Coronary artery (tissue), 2 donors: ENCODE results near the gene KCNMA1.
A peak's percentile ranks its signal among the peaks of the same experiment; 100 is the strongest.

Experiments used
- DNase-seq: peaks from one replicate; pipeline ENCODE4 v3.0.0-alpha.2; 2017; ENCODE audit warnings: low spot score
- H3K27ac ChIP-seq, 2 donors: fragments of 200-600 bp; sonication (generic); one replicate each; pipeline ENCODE4 v1.5.1; 2016 to 2019
- H3K4me3 ChIP-seq: fragments of 200-600 bp; sonication (generic); 2 replicates; pipeline ENCODE4 v1.5.1; 2016; ENCODE audit warnings: mild to moderate bottlenecking, moderate library complexity
- TF ChIP-seq, protein P1 (sequence below): fragments of 200-600 bp; sonication (generic); IDR thresholded peaks from one replicate; pipeline ENCODE4 v1.5.1; 2019; ENCODE audit warnings: antibody characterized with exemption

The KCNMA1 gene

DNA sequence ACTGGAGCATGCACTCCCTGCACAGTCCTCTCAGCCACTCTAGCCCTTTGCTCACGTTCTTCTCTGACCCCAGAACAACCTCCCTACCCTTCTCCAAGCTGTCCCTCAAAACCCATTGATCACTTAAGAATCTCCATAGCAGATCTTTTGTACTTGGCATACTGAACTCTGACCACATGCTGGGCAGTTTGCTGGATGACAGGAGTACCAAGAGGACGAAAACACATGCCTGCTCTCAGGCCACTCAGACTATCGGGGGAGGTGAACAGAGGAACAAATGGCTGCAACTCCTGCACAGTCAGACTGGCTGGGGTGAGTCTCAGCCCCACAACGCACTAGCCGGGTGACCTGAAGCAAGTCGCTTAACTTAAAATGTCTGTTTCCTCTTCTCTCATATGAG is 52.7 kb downstream of the KCNMA1 start:
- TF ChIP-seq, protein P1, sequence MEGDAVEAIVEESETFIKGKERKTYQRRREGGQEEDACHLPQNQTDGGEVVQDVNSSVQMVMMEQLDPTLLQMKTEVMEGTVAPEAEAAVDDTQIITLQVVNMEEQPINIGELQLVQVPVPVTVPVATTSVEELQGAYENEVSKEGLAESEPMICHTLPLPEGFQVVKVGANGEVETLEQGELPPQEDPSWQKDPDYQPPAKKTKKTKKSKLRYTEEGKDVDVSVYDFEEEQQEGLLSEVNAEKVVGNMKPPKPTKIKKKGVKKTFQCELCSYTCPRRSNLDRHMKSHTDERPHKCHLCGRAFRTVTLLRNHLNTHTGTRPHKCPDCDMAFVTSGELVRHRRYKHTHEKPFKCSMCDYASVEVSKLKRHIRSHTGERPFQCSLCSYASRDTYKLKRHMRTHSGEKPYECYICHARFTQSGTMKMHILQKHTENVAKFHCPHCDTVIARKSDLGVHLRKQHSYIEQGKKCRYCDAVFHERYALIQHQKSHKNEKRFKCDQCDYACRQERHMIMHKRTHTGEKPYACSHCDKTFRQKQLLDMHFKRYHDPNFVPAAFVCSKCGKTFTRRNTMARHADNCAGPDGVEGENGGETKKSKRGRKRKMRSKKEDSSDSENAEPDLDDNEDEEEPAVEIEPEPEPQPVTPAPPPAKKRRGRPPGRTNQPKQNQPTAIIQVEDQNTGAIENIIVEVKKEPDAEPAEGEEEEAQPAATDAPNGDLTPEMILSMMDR, result no peak
- DNase-seq, result no peak
- H3K27ac ChIP-seq, result no peak overlapping the region
- no peak overlapping the region for H3K4me3 ChIP-seq

DNA sequence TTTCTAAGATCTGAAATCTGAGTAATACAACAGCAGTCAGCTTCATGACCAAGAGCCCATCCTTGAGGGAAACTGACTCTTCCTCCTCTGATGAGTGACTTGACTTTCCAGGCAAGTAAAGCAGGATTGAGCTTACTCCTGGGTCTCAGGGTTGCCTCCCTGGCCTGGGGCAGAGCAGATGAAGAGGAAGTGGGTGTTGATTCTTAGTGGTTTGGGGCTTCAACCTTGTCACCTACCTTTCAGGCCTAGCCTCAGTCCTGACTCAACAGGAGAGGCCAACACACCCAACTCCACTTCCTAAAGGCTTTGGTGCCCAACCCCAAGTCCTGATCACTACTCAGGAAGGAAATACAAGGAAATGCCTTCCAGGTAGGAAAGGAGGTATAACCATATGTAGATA is 54.1 kb downstream of the KCNMA1 start:
- TF ChIP-seq, protein P1, result no peak
- DNase-seq, result no peak
- no peak overlapping the region for H3K27ac ChIP-seq
- H3K4me3 ChIP-seq, result no peak overlapping the region

DNA sequence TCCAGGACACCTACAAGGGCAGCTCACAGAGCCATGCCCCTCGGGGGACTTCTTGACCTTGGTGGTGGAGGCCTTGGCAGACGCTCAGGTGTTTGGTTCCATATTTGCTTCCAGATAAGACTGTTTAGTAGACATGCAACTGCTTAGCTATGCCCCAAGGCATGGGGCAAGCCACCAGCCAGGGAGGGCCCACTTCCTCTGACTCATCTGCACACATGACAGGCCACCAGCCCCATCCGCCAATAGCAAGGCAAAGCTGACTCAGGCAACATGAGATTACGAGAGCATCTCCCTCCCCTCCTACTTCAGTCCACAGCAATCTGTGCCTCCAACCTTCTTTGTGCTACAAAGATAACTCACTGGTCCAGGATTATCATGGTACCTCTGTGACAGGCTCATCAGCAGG is 54.9 kb downstream of the KCNMA1 start:
- Histone ChIP-seq H3K4me3 (no peak overlapping the region), H3K27ac (peak overlapping the region in 1 of 2 donors; percentile 27)
- no peak for DNase-seq
- TF ChIP-seq, protein P1, result no peak

DNA sequence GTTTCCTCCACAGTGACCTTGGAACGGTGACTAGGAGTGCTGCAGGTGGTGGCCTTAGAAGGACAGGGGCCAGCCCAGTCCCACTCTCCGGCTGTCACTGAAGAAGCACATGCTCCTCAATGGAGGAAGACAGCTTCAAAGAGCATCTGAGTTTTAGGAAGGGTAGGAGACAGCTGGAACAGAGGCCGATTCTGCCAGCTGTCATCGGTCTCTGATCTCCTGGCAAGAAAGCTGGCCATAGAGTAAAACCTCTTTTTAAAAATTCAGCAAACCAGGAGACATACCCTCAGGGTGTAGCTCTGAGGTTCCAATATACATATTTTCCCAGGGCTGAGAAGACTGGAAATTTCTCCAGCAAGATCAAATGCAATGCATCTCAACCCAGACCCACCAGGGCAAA is 55.9 kb downstream of the KCNMA1 start:
- Histone ChIP-seq H3K27ac (no peak overlapping the region), H3K4me3 (no peak overlapping the region)
- TF ChIP-seq, protein P1, result no peak
- no peak for DNase-seq

DNA sequence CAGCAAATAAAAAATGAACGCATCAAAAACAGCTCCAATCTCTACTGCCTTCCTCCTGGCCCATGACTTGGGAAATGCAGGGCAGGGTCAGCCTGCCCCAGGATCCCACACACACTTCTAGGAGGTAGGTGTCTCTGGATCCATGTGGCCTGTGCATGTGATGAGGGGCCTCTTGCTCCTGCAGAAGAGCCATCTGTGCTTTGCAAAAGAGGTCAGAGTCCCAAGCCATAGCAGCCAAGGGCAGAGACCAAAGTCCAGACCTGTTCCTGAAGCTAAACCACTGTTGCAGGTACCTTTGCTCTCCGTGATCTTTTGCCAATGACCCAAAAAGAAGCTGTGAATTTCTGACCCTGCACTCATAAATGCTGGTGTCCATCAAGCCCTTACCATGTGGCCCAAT is 57.1 kb downstream of the KCNMA1 start:
- no peak overlapping the region for H3K4me3 ChIP-seq
- TF ChIP-seq, protein P1, result no peak
- no peak for DNase-seq
- H3K27ac ChIP-seq, result no peak overlapping the region

DNA sequence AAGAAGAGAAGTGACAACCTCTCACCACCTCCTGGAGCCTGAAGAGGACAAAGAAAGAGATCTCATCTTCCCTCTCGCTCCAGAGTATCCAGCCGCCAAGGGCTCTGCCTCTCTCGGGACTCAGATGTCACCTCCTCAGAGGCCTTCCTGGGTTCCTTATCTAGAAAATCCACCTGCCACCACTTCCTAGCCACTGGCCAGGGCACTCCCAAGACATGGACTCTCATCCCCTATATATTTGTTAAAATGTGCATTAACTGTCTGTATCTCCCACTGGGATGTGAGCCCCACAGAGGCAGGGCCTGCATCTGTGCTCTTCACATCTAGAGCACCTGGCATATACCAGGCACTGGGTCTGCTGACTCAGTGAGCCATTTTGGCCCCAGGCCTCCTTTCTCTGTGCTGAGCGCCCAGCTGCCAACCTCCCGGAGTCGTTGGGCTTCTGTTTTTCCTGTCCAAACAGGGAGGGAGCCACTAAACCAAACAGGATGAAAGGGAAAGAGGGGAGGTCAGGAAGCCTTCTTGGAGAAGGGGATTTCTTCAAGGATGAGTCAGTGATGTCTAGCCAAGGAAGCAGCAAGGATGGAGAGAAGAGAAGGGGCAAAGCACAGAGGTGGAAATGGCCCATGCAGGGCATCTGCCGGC is 58.9 kb downstream of the KCNMA1 start:
- no peak for DNase-seq
- Histone ChIP-seq H3K27ac (peak overlapping the region in 1 of 2 donors; percentile 27), H3K4me3 (no peak overlapping the region)
- TF ChIP-seq, protein P1, result no peak

DNA sequence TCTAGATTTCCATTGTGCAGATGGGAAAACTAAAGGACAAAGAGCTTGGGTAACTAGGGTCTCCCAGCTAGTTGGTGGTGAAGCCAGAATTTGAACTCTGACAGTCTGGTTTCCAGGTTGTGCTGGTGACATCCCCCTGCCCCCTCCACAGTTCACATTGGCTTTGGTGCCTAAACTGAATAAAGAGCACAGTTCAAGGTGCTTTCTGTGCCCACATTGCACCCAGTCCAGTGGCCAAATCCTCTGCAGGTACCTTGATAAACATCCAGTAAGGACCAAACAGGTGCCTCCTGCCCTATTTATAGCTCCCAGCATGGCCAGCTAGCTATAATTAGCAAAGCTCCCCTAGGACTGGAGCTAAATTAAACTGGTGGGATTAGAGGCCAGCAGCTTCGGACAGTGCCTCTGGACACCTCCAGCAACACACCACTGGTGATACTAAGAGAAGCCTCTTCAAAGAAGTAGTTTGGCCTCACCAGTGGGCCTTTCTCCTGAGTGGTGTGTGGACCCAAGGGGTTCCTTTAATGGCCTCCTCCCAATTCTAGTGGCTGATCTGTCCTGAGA is 59.9 kb downstream of the KCNMA1 start:
- TF ChIP-seq, protein P1, result no peak
- Histone ChIP-seq H3K4me3 (no peak overlapping the region), H3K27ac (no peak overlapping the region)
- DNase-seq, result no peak
